HG03097 (cell line): ENCODE results near the gene STIM2.
A peak's percentile ranks its signal among the peaks of the same experiment; 100 is the strongest.
"Not testable (repeated sequence)": the region's sequence is repeated elsewhere in the genome, so short reads cannot be mapped to it uniquely, and the experiment has no call there.

ENCODE experiments used
- ATAC-seq: cut with Tn5 transposase; IDR thresholded peaks from one replicate; pipeline ENCODE4 v1.9.1; 2021; ENCODE audit not compliant: unreplicated experiment, low FRiP score

The STIM2 gene

GRCh38 chr4:26947318-26947717 lies 86.7 kb downstream of the STIM2 start:
- no peak for ATAC-seq

- no peak for ATAC-seq
Observed at GRCh38 chr4:26950446-26950845, 89.8 kb downstream of the STIM2 start.

GRCh38 chr4:26952891-26953290 lies 92.2 kb downstream of the STIM2 start:
- no peak for ATAC-seq

GRCh38 chr4:26953366-26953765 lies 92.7 kb downstream of the STIM2 start:
- ATAC-seq: no peak

- no peak for ATAC-seq
Observed at GRCh38 chr4:26953770-26954423, 93.3 kb downstream of the STIM2 start.

GRCh38 chr4:26955241-26955640 lies 94.6 kb downstream of the STIM2 start:
- no peak for ATAC-seq

- ATAC-seq: no peak
Observed at GRCh38 chr4:26958925-26959653, 98.4 kb downstream of the STIM2 start.

- no peak for ATAC-seq
Observed at GRCh38 chr4:26959654-26960047, 99.0 kb downstream of the STIM2 start.

GRCh38 chr4:26962720-26963119 lies 102.1 kb downstream of the STIM2 start:
- ATAC-seq: no peak

- ATAC-seq: no peak
Observed at GRCh38 chr4:26964512-26964911, 103.9 kb downstream of the STIM2 start.

GRCh38 chr4:26964994-26965393 lies 104.4 kb downstream of the STIM2 start:
- no peak for ATAC-seq

GRCh38 chr4:26975464-26976181 lies 115.0 kb downstream of the STIM2 start:
- not testable (repeated sequence) for ATAC-seq

- ATAC-seq: no peak
Observed at GRCh38 chr4:26978387-26979053, 117.9 kb downstream of the STIM2 start.

GRCh38 chr4:26984896-26985295 lies 124.3 kb downstream of the STIM2 start:
- no peak for ATAC-seq

- ATAC-seq: peak; percentile 61
Observed at GRCh38 chr4:26985873-26986272, 125.2 kb downstream of the STIM2 start.

GRCh38 chr4:26987191-26987590 lies 126.5 kb downstream of the STIM2 start:
- ATAC-seq: no peak

GRCh38 chr4:26991057-26991456 lies 130.4 kb downstream of the STIM2 start:
- no peak for ATAC-seq

GRCh38 chr4:26992657-26993361 lies 132.2 kb downstream of the STIM2 start:
- peak; percentile 90 for ATAC-seq

GRCh38 chr4:26993539-26993938 lies 132.9 kb downstream of the STIM2 start:
- ATAC-seq: no peak

- no peak for ATAC-seq
Observed at GRCh38 chr4:26993967-26994366, 133.3 kb downstream of the STIM2 start.
